NCI-H2081 (cell line): Measurements from ENCODE around the gene AURKAIP1.

Experiments
- DNase-seq, 2 experiments: peaks; one replicate each; lab custom pipeline; 2025; lab: John Stamatoyannopoulos, UW

Gene AURKAIP1

DNA sequence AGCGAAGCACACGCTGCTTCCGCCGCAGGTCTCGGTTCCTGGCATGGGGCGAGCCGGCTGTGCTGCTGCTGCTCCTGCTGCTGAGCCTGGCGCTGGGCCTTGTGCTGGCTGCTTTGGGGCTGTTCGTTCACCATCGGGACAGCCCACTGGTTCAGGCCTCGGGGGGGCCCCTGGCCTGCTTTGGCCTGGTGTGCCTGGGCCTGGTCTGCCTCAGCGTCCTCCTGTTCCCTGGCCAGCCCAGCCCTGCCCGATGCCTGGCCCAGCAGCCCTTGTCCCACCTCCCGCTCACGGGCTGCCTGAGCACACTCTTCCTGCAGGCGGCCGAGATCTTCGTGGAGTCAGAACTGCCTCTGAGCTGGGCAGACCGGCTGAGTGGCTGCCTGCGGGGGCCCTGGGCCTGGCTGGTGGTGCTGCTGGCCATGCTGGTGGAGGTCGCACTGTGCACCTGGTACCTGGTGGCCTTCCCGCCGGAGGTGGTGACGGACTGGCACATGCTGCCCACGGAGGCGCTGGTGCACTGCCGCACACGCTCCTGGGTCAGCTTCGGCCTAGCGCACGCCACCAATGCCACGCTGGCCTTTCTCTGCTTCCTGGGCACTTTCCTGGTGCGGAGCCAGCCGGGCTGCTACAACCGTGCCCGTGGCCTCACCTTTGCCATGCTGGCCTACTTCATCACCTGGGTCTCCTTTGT, 41.3 kb downstream of the AURKAIP1 start:
- no peak for DNase-seq

DNA sequence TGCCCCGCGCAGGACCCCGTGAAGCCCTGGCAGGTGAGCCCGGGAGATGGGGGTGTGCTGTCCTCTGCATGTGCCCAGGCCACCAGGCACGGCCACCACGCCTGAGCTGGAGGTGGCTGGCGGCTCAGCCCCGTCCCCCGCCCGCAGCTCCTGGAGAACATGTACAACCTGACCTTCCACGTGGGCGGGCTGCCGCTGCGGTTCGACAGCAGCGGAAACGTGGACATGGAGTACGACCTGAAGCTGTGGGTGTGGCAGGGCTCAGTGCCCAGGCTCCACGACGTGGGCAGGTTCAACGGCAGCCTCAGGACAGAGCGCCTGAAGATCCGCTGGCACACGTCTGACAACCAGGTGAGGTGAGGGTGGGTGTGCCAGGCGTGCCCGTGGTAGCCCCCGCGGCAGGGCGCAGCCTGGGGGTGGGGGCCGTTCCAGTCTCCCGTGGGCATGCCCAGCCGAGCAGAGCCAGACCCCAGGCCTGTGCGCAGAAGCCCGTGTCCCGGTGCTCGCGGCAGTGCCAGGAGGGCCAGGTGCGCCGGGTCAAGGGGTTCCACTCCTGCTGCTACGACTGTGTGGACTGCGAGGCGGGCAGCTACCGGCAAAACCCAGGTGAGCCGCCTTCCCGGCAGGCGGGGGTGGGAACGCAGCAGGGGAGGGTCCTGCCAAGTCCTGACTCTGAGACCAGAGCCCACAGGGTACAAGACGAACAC, 42.1 kb downstream of the AURKAIP1 start:
- DNase-seq: no peak

DNA sequence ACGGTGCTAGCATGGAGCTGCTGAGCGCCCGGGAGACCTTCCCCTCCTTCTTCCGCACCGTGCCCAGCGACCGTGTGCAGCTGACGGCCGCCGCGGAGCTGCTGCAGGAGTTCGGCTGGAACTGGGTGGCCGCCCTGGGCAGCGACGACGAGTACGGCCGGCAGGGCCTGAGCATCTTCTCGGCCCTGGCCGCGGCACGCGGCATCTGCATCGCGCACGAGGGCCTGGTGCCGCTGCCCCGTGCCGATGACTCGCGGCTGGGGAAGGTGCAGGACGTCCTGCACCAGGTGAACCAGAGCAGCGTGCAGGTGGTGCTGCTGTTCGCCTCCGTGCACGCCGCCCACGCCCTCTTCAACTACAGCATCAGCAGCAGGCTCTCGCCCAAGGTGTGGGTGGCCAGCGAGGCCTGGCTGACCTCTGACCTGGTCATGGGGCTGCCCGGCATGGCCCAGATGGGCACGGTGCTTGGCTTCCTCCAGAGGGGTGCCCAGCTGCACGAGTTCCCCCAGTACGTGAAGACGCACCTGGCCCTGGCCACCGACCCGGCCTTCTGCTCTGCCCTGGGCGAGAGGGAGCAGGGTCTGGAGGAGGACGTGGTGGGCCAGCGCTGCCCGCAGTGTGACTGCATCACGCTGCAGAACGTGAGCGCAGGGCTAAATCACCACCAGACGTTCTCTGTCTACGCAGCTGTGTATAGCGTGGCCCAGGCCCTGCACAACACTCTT, 42.8 kb downstream of the AURKAIP1 start:
- DNase-seq: no peak

DNA sequence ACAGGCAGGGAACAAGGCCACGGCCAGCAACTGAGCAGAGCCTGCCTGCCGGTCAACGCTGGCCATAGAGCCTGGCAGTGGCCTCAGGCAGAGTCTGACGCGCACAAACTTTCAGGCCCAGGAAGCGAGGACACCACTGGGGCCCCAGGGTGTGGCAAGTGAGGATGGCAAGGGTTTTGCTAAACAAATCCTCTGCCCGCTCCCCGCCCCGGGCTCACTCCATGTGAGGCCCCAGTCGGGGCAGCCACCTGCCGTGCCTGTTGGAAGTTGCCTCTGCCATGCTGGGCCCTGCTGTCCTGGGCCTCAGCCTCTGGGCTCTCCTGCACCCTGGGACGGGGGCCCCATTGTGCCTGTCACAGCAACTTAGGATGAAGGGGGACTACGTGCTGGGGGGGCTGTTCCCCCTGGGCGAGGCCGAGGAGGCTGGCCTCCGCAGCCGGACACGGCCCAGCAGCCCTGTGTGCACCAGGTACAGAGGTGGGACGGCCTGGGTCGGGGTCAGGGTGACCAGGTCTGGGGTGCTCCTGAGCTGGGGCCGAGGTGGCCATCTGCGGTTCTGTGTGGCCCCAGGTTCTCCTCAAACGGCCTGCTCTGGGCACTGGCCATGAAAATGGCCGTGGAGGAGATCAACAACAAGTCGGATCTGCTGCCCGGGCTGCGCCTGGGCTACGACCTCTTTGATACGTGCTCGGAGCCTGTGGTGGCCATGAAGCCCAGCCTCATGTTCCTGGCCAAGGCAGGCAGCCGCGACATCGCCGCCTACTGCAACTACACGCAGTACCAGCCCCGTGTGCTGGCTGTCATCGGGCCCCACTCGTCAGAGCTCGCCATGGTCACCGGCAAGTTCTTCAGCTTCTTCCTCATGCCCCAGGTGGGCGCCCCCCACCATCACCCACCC, 43.7 kb downstream of the AURKAIP1 start, which contains the start of gene TAS1R3:
TAS1R3 (plus strand) TSS at position 213 of the 898 bp plus-strand sequence; CDS start at position 279, 66 bp downstream.
- no peak for DNase-seq

DNA sequence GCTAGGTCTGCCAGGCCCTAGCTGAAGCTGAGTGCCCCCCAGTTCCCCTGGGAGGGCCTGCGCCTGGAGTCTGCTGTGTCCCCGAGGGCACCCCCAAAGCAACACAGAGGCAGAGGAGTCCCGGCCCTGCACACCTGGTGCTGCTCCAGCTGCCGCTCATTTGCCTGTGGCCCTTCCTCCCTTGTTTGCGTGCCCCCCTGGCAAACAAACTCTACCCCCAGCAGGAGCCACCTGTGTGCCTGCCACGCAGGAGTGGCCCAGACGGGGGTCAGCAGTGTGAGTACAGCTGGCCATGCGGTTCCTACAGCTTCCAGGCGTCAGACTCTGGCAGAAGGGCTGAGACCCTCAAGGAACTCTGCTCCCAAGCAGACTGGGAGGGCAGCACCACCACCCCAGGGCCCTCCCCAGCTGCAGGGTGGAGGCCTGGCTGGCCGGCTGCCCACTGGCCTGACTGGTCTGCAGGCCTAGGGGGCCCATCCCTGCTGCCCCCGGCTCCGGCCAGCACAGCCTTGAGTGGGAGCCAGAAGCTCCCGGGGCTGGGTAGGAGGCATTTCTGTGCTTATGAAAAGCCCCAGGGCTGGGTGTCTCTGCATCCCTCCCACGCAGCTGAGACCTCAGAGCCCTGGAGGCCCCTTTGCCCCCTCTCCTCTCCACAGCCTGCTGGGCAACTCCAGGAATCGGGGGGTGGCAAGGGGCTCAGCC, 44.5 kb downstream of the AURKAIP1 start:
- peak in 1 of 2 experiments; percentile 14 for DNase-seq

DNA sequence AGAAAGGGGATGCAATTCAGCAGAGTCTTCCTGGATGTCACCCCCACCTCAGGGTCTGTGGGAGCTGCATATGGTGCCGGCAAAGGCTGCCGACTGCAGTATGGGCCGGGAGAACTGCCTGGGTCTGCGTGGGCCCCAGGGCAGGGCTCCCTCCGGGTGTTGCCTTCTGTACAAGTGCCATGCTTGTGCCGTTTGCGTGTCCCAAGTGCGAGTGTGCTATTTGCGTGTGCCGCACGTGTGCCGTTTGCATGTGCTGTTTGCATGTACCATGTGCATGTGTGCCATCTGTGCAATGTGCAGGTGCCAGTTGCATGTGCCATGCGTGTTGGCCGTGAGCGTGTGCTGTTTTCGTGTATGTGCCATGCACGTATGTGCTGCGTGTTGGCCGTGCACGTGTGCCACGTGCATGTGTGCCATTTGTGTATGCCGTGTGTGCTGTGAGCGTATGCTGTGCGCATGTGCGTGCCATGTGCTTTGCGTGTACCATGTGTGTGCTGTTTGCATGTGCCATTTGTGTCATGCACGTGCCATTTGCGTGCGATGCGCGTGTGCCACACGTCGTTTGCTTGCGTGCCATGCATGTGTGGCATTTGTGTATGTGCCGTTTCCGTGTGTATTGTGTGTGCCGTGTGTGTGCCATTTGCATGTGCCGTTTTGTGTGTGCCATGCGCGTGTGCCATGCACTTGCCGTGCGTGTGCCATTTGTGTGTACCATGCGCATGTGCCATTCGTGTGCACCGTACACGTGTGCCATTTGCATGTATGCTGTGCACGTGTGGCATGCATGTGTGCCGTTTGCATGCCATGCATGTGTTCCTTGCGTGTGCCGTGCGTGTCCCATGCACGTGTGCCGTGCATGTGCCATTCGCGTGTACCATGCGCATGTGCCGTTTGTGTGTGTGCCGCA, 45.5 kb downstream of the AURKAIP1 start:
- no peak for DNase-seq

DNA sequence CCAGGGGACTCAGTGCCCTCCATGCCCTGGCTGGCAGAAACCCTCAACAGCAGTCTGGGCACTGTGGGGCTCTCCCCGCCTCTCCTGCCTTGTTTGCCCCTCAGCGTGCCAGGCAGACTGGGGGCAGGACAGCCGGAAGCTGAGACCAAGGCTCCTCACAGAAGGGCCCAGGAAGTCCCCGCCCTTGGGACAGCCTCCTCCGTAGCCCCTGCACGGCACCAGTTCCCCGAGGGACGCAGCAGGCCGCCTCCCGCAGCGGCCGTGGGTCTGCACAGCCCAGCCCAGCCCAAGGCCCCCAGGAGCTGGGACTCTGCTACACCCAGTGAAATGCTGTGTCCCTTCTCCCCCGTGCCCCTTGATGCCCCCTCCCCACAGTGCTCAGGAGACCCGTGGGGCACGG, 46.8 kb downstream of the AURKAIP1 start:
- no peak for DNase-seq

DNA sequence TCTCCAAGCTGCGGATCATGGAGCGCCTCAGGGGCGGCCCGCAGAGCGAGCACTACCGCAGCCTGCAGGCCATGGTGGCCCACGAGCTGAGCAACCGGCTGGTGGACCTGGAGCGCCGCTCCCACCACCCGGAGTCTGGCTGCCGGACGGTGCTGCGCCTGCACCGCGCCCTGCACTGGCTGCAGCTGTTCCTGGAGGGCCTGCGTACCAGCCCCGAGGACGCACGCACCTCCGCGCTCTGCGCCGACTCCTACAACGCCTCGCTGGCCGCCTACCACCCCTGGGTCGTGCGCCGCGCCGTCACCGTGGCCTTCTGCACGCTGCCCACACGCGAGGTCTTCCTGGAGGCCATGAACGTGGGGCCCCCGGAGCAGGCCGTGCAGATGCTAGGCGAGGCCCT, 47.7 kb downstream of the AURKAIP1 start:
- DNase-seq: no peak

DNA sequence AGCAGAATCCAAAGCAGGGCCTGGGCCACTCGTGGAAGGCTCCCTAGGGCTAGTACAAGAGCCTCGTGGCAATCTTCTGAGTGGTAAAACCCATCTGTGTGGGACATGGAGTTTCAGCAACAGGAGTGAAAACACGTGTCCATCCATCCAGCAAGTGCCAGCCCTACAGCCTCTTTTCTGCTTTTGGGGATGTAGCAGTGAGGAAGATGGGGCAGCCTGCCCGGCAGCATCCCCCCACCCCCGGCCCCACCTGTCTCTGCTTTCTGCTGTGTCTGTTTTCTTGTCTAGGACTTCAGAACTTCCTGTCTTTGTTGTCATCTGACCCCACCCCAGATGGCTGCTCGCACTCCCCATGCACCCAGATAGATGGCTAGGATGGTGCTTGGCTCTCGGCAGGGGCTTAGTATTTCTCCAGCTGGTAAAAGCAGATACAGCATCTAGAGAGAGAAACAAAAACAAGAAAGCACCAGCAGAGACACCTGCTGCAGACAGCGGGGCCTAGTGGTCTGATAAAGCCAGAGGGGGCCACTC, 48.9 kb downstream of the AURKAIP1 start:
- DNase-seq: no peak

DNA sequence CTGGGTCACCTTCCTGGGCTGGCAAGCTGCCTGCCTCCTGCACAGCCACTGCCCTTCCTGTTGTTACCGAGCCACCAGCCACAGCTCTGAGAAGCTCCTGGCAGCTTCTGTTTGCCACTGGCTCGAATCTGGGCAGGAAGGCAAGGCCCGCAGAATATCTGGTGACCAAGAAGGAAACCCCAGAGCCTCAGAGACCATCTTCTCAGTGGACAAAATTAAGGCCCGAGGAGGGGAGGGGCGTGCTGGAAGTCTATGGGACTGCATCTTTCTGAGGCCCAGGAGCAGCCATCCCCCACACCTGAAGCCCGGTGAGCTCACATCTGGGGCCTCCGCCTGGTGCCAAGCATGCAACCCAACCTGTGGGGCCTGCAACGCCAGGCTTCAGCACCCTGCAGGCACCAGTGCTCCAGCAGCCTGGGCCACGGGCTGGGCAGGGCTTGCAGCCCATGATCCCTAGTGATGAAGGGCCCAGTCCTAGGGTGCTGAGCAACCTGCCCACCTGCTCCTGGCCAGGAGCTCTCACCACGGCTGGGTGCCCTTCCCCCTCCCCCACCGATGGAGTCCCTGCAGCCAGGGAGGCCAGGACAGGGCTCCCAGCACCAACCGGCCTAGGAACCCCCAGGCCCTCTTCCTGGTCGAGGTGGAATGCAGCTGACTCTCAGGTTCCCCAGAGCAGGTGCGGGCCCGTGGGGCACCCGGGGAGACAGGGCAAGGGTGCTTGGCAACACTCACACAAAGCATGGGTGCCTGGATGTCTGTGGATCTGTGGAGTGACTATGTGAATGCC, 49.5 kb downstream of the AURKAIP1 start:
- DNase-seq: no peak

DNA sequence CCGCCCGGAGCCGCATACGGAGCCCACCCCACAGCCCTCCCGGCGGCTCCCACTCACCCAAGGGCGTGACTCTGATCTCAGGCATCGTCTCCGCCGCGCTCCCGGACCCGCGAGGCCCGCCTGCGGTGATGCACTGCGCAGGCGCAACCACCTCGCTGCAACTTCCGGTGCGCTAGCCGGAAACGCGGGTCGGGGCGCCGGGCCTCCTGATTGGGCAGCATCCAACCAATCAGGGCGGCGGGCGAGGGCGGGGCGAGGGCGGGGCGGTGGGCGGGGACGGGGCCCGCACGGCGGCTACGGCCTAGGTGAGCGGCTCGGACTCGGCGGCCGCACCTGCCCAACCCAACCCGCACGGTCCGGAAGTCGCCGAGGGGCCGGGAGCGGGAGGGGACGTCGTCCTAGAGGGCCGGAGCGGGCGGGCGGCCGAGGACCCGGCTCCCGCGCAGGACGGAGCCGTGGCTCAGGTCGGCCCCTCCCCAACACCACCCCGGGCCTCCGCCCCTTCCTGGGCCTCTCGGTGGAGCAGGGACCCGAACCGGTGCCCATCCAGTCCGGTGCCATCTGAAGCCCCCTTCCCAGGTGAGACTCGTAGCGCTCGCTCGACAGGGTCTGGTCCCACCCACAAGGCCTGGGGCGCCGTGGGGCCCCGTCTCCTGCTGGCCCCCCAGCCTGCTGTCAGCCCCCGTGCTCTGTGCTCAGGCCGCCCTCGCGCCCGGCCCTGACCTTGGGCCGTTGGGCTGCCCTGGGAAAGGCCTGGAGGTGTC, 50.3 kb downstream of the AURKAIP1 start, which contains the start of the genes CPTP and INTS11:
CPTP (plus strand) TSS at position 279 of the 764 bp plus-strand sequence. CDS start 2,109 bp downstream, outside the sequence.
INTS11 (minus strand) TSS at position 137 of the 764 bp plus-strand sequence; CDS start at position 85, 52 bp downstream.
- DNase-seq: peak; percentile 89 to 92

DNA sequence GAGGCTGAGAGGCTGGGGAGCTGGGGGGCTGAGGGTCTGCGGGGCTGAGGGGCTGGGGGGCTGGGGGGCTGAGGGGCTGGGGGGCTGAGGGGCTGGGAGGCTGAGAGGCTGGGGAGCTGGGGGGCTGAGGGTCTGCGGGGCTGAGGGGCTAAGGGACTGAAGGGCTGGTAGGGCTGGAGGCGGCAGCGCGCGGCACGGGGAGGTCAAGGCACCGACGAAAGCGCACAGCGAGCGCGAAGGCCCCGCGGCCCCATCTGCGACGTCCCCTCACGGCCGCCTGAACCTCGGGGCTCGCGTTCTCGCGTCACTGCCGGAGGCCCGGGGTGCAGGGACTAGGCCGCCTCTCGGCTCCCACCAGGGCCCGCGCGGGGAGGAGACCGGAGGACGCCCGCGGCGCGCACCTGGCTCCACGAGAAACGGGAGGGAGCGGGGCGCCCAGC, 50.9 kb downstream of the AURKAIP1 start:
- no peak for DNase-seq
